ENCODE data around the gene SRRM3. TPM values are rescaled to one million over a fixed set of nuclear protein-coding genes. Genes with fewer than 3 reads are reported as not detected.
"Not testable (repeated sequence)": the region's sequence is repeated elsewhere in the genome, so short reads cannot be mapped to it uniquely, and the experiment has no call there.

Gene SRRM3
- total and polyA plus RNA-seq, 12 donors = 5.6 to 140 (median 33.3) TPM

DNA sequence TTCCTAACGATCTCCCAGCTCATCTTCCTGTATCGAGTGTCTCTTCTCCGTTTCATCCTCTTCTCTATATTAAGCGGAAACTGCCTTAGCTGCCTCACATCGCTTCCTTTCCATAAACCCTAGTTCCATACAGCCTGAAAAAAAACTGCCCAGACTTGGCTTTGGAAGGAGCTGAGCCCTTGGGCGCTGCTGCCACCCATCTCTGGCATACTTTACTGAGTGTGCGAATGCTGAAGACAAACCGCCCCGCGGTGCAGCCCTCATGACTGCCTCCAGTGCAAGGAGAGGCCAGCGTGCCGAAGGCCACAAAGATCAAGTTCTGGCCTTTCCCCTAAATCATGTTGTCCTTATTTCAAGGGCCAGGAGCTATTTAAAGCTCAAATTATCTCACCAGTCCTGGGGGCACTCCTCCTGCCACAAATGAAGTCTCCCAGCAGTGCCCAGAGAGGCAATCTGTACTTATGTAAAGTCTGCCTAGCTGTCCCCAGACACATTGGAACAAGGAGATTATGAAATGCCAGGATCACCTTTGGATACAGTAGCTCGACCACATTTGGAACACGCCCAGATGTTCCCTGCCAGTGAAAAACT, 131.9 kb downstream of the SRRM3 start:
- peak; percentile 74 to 94 (median 84) for DNase-seq

GRCh38 chr7:76334320-76334967, 132.7 kb downstream of the SRRM3 start:
- no peaks in the 10 kb centered on the region for H3K27me3 ChIP-seq
- H3K36me3 ChIP-seq (replicated peaks in 1 of 2) = peaks cover 0 to 6% of the 10 kb centered on the region in 2 donors
- DNase-seq = peak in 1 of 7 donors; percentile 17
- no peaks in the 10 kb centered on the region for H3K9me3 ChIP-seq (replicated peaks in 1 of 3)
- H3K27ac ChIP-seq = peak overlapping the region; percentile 30 to 77 (median 61)
- WGBS, 4 donors = 72 to 80% (median 77%) methylated on average over 6 of the region's 6 CpGs
- no peak overlapping the region for H3K4me3 ChIP-seq
- TF ChIP-seq CTCF (IDR thresholded peaks at IDR 0.05) = no peak
- TF ChIP-seq POLR2A (IDR thresholded peaks at IDR 0.05) = no peak
- H3K4me1 ChIP-seq (replicated peaks in 1 of 2) = peaks cover 41 to 80% of the 10 kb centered on the region in 2 donors
- intact Hi-C loops (cut with DNase I) = no loop called here

More for the DNA sequence above, 131.9 kb downstream of the SRRM3 start:
- Histone ChIP-seq H3K9me3 (replicated peaks in 1 of 3) (no peaks in the 10 kb centered on the region), H3K27ac (peak overlapping the region; percentile 30 to 83 (median 66)), H3K36me3 (replicated peaks in 1 of 2) (peaks cover 0 to 14% of the 10 kb centered on the region in 2 donors), H3K27me3 (no peaks in the 10 kb centered on the region), H3K4me3 (no peak overlapping the region), H3K4me1 (replicated peaks in 1 of 2) (peaks cover 36 to 72% of the 10 kb centered on the region in 2 donors)
- TF ChIP-seq CTCF (IDR thresholded peaks at IDR 0.05) = no peak
- peak in 1 of 2 donors; percentile 74 for TF ChIP-seq POLR2A (IDR thresholded peaks at IDR 0.05)
- WGBS, 4 donors = 23 to 30% (median 26%) methylated on average over 9 to 14 of the region's 14 CpGs
- intact Hi-C loops (cut with DNase I) = no loop called here

DNA sequence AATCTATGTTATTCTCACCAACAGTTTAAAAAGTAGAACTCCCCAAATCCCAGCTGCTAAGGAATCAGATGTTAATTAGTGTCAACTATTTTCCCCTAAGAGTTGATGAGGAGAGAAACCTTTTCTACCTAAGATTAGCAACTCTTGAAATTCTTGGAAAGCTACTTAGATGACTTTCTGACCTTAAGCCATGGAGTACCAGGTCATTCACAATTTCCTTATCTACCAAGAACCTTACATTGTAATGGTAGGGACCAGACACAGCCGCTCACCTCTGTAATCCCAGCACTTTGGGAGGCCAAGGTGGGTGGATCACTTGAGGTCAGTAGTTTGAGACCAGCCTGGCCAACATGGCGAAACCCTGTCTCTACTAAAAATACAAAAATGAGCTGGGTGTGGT, 133.7 kb downstream of the SRRM3 start:
- H3K9me3 ChIP-seq (replicated peaks in 1 of 3); H3K4me3 ChIP-seq; intact Hi-C loops (cut with DNase I); H3K27me3 ChIP-seq; H3K36me3 ChIP-seq (replicated peaks in 1 of 2); DNase-seq: not testable (repeated sequence)
- Histone ChIP-seq H3K27ac (peak overlapping the region in 1 of 5 donors; percentile 27), H3K4me1 (replicated peaks in 1 of 2) (peaks cover 42 to 89% of the 10 kb centered on the region in 2 donors)
- WGBS, 4 donors = 91 to 100% (median 97%) methylated on average over 2 of the region's 2 CpGs

DNA sequence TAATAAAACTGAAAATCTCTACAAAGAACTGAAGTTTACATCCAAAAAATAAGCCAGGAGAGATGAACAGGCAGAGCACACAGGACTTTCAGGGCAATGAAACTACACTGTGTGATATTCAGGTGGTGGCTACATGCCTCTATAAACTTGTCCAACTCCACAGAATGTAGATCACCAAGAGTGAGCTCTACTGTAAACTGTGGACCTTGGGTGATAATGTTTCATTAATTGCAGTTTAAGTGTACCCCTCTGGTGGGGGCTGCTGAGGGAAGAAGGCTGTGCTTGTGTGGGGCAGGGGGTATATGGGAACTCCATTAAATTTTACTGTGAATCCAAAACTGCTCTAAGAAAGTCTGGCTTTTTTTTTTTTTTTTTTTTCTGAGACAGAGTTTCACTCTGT, 134.4 kb downstream of the SRRM3 start:
- peaks cover 49 to 89% of the 10 kb centered on the region in 2 donors for H3K4me1 ChIP-seq (replicated peaks in 1 of 2)
- no peak for DNase-seq
- no peaks in the 10 kb centered on the region for H3K9me3 ChIP-seq (replicated peaks in 1 of 3)
- no peak for TF ChIP-seq POLR2A (IDR thresholded peaks at IDR 0.05)
- intact Hi-C loops (cut with DNase I) = no loop called here
- H3K27ac ChIP-seq = no peak overlapping the region
- H3K4me3 ChIP-seq = no peak overlapping the region
- no peaks in the 10 kb centered on the region for H3K27me3 ChIP-seq
- H3K36me3 ChIP-seq (replicated peaks in 1 of 2) = no peaks in the 10 kb centered on the region

Other genes with a start within 250 kb of the SRRM3 start
- 100 to 1,000 TPM in 4 of 9 donors, 10 to 100 TPM in 5; 51.4 to 277 (median 81.1) TPM for gene TMEM120A, start 207.3 kb upstream of the SRRM3 start, total RNA-seq
- gene TMEM120A, start 207.3 kb upstream of the SRRM3 start, polyA plus RNA-seq = 100 to 1,000 TPM; 197 to 260 (median 227) TPM
- gene STYXL1, start 153.9 kb upstream of the SRRM3 start, total RNA-seq = 10 to 100 TPM; 20.9 to 70.7 (median 43.3) TPM
- 10 to 100 TPM; 54.1 to 82.0 (median 64.2) TPM for gene STYXL1, start 153.9 kb upstream of the SRRM3 start, polyA plus RNA-seq
- 100 to 1,000 TPM; 140 to 359 (median 217) TPM for gene MDH2, start 153.8 kb upstream of the SRRM3 start, total RNA-seq
- gene MDH2, start 153.8 kb upstream of the SRRM3 start, polyA plus RNA-seq = 100 to 1,000 TPM in 1 of 3 donors, 10 to 100 TPM in 2; 42.5 to 284 (median 60.3) TPM
- 1,000 to 10,000 TPM in 1 of 9 donors, 100 to 1,000 TPM in 7, 10 to 100 TPM in 1; 69.5 to 1,192 (median 720) TPM for gene HSPB1, start 100.8 kb downstream of the SRRM3 start, total RNA-seq
- 1,000 to 10,000 TPM in 2 of 3 donors, 10 to 100 TPM in 1; 83.3 to 2,276 (median 1,235) TPM for gene HSPB1, start 100.8 kb downstream of the SRRM3 start, polyA plus RNA-seq
- gene YWHAG, start 157.1 kb downstream of the SRRM3 start, total RNA-seq = 100 to 1,000 TPM in 5 of 9 donors, 10 to 100 TPM in 4; 63.4 to 272 (median 100) TPM
- 100 to 1,000 TPM in 1 of 3 donors, 10 to 100 TPM in 2; 50.5 to 309 (median 68.6) TPM for gene YWHAG, start 157.1 kb downstream of the SRRM3 start, polyA plus RNA-seq
- 10 to 100 TPM in 1 of 9 donors, 1 to 10 TPM in 7, under 1 TPM in 1; 0.60 to 10.7 (median 1.9) TPM for gene SSC4D, start 207.8 kb downstream of the SRRM3 start, total RNA-seq
- gene SSC4D, start 207.8 kb downstream of the SRRM3 start, polyA plus RNA-seq = 1 to 10 TPM in 2 of 3 donors, under 1 TPM in 1; 0.93 to 8.3 (median 3.9) TPM
- 10 to 100 TPM in 1 of 9 donors, 1 to 10 TPM in 8; 4.2 to 21.3 (median 6.7) TPM for gene ZP3, start 223.1 kb downstream of the SRRM3 start, total RNA-seq
- gene ZP3, start 223.1 kb downstream of the SRRM3 start, polyA plus RNA-seq = 10 to 100 TPM in 1 of 3 donors, 1 to 10 TPM in 2; 2.2 to 13.3 (median 9.8) TPM